ENCODE measurements around the gene CASP7. TPM values are rescaled to one million over a fixed set of nuclear protein-coding genes. Genes with fewer than 3 reads are reported as not detected.
A peak's percentile ranks its signal among the peaks of the same experiment; 100 is the strongest.

The CASP7 gene
- total and polyA plus RNA-seq, 2 of the 8 experiments (the other 6 are each of a cell fraction or from before 2014, with no cell fraction given) = 2.3 to 4.1 TPM

DNA sequence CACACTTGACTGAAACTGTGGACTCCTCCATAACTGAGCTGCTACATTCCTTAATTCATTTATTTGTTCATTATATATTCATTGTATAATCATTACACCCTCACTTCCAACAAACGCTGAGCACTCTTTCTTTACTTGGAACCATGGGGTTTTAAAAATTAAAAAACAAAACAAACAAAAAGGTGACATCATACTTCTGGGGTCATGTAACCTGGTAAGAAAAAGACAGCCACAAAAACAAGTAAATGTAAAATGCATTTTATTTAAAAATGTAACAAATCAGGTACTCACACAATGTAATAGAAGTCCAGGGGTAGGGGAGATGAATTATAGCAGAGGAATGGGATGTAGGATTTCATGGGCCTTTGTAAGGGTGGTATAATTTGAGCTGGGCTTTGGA is 96.8 kb downstream of the CASP7 start:
- Histone ChIP-seq H2BK15ac (ENCODE audit: low read length) (no peak overlapping the region), H3K14ac (ENCODE audit: insufficient read length) (no peak overlapping the region), H3K23ac (ENCODE audit: insufficient read length) (no peak overlapping the region), H2BK5ac (ENCODE audit: low read depth, low read length) (no peak overlapping the region), H2AFZ (ENCODE audit: low read length) (no peak overlapping the region), H2AK5ac (ENCODE audit: low read depth, low read length) (no peak overlapping the region), H3K9me3 (ENCODE audit: insufficient read depth in 2 of 2, low read depth in 1 of 2, low read length in 1 of 2) (no peaks in the 10 kb centered on the region), H3K27ac (ENCODE audit: low read depth, low read length) (no peak overlapping the region), H3K23me2 (ENCODE audit: low read depth, low read length) (peaks cover 2% of the 10 kb centered on the region; the same call in 1 of the 2 replicates), H2BK120ac (replicated peaks; ENCODE audit: low read depth, low read length) (no peak overlapping the region), H4K5ac (ENCODE audit: insufficient read length, low read depth, low read length) (no peak overlapping the region), H3K4me2 (ENCODE audit: insufficient read depth in 1 of 2, low read depth in 2 of 2, low read length in 2 of 2) (no peak overlapping the region), H3K4me3 (ENCODE audit: extremely low read depth in 1 of 4, insufficient read depth in 2 of 4, low read depth in 3 of 4, low read length in 4 of 4) (no peak overlapping the region), H3K56ac (replicated peaks; ENCODE audit: insufficient read length, low read depth, low read length) (no peak overlapping the region), H2BK20ac (ENCODE audit: low read length) (no peak overlapping the region), H3K27me3 (replicated peaks in 1 of 4; ENCODE audit: control insufficient read depth in 3 of 4, extremely low read depth in 1 of 4, insufficient read depth in 3 of 4, low read length in 3 of 4) (no peaks in the 10 kb centered on the region), H3K79me1 (ENCODE audit: low read depth, low read length) (no peaks in the 10 kb centered on the region), H2BK12ac (ENCODE audit: low read depth, low read length) (no peak overlapping the region), H3K18ac (ENCODE audit: extremely low read depth, low read length) (0 out of 2 replicates have a peak overlapping the region, but pooled peaks have one; percentile 17), H4K20me1 (replicated peaks in 1 of 2; ENCODE audit: control insufficient read depth in 1 of 2, insufficient read depth in 2 of 2, low read length in 2 of 2) (no peaks in the 10 kb centered on the region), H3K4me1 (replicated peaks in 1 of 4; ENCODE audit: control insufficient read depth in 3 of 4, insufficient read depth in 4 of 4, low read length in 3 of 4) (peaks cover 0 to 3% (median 0%) of the 10 kb centered on the region in 4 experiments; a peak in 1 of 7 replicates), H3K36me3 (ENCODE audit: control insufficient read depth in 2 of 4, insufficient read depth in 4 of 4, low read length in 3 of 4) (no peaks in the 10 kb centered on the region), H4K8ac (ENCODE audit: extremely low read depth, insufficient read depth, low read length) (no peak overlapping the region), H3K9ac (replicated peaks in 1 of 4; ENCODE audit: extremely low read depth in 1 of 4, low read depth in 3 of 4, low read length in 3 of 4) (no peak overlapping the region), H3K4ac (replicated peaks; ENCODE audit: insufficient read length, low read depth, low read length) (no peak overlapping the region), H4K91ac (replicated peaks; ENCODE audit: insufficient read length, low read length) (no peak overlapping the region), H3K79me2 (ENCODE audit: control insufficient read depth in 1 of 2, insufficient read depth in 2 of 2, low read length in 2 of 2) (no peaks in the 10 kb centered on the region)
- CTCF ChIA-PET (ENCODE audit: partially characterized antibody) = interaction anchor here (0.9 to 1.2 kb wide), 3 partner anchors 31 to 478 kb away, joined by 3 read pairs; no protein-coding TSS in a partner anchor
- FAIRE-seq (no peak), DNase-seq (ENCODE audit: low read depth in 1 of 2, low spot score in 2 of 2) (no peak)
- WGBS, 2 experiments (ENCODE audit: extremely low coverage in 1 of 2, insufficient coverage in 1 of 2, insufficient read length in 1 of 2, insufficient replicate concordance in 2 of 2, low coverage in 1 of 2, low lambda C conversion rate in 2 of 2, missing lambda C conversion rate in 1 of 2) = 83% methylated on average over 1 of the region's 1 CpG; no CpG with 5 or more reads in 1 of the 2 experiments
- POLR2A ChIA-PET (ENCODE audit: partially characterized antibody) = no interaction called here
- TF ChIP-seq CBX8 (IDR thresholded peaks at IDR 0.05; ENCODE audit: borderline replicate concordance, low read depth, low read length) (no peak), TAF7 (optimal IDR thresholded peaks at IDR 0.05; ENCODE audit: borderline replicate concordance, low read depth, low read length) (no peak), CTBP2 (IDR thresholded peaks at IDR 0.05; ENCODE audit: borderline replicate concordance, insufficient read depth, insufficient read length, low read length) (no peak), YY1 (IDR thresholded peaks at IDR 0.05; ENCODE audit: low read depth, low read length) (no peak), EP300 (IDR thresholded peaks at IDR 0.05; ENCODE audit: borderline replicate concordance in 1 of 2, low read depth in 2 of 2, low read length in 2 of 2) (no peak), TEAD4 (IDR thresholded peaks at IDR 0.05; ENCODE audit: low read depth, low read length) (no peak), BRCA1 (IDR thresholded peaks at IDR 0.05; ENCODE audit: low read depth, low read length) (no peak), KDM4A (IDR thresholded peaks at IDR 0.05; ENCODE audit: low read depth, low read length, severe bottlenecking) (no peak), HDAC2 (IDR thresholded peaks at IDR 0.05; ENCODE audit: borderline replicate concordance in 1 of 2, low read depth in 2 of 2, low read length in 2 of 2) (no peak), KDM1A (IDR thresholded peaks at IDR 0.05; ENCODE audit: borderline replicate concordance, low read length) (no peak)
- TF ChIP-seq, protein P1, sequence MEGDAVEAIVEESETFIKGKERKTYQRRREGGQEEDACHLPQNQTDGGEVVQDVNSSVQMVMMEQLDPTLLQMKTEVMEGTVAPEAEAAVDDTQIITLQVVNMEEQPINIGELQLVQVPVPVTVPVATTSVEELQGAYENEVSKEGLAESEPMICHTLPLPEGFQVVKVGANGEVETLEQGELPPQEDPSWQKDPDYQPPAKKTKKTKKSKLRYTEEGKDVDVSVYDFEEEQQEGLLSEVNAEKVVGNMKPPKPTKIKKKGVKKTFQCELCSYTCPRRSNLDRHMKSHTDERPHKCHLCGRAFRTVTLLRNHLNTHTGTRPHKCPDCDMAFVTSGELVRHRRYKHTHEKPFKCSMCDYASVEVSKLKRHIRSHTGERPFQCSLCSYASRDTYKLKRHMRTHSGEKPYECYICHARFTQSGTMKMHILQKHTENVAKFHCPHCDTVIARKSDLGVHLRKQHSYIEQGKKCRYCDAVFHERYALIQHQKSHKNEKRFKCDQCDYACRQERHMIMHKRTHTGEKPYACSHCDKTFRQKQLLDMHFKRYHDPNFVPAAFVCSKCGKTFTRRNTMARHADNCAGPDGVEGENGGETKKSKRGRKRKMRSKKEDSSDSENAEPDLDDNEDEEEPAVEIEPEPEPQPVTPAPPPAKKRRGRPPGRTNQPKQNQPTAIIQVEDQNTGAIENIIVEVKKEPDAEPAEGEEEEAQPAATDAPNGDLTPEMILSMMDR (IDR thresholded peaks at IDR 0.05; ENCODE audit: control extremely low read depth in 1 of 3, insufficient read depth in 1 of 3, low read depth in 1 of 3, low read length in 3 of 3) = no peak
